Mesothelial cell of epicardium (in vitro differentiated cells): ENCODE results near the gene USP35. TPM values are rescaled to one million over a fixed set of nuclear protein-coding genes. Genes with fewer than 3 reads are reported as not detected.
A peak's percentile ranks its signal among the peaks of the same experiment; 100 is the strongest.

Experiments used
- DNase-seq, 2 experiments: peaks; one replicate each; pipeline ENCODE4 v3.0.0; 2021; ENCODE audit warnings: low spot score in 2 of 2; ENCODE audit not compliant: unreplicated experiment in 2 of 2
- H3K27ac Mint-ChIP-seq: 2 replicates; pipeline ENCODE4 v1.8.0; 2021; ENCODE audit warnings: mixed read lengths
- H3K27me3 Mint-ChIP-seq: 2 replicates; pipeline ENCODE4 v1.8.0; 2021; ENCODE audit warnings: low read depth, mixed read lengths
- H3K36me3 Mint-ChIP-seq: 2 replicates; pipeline ENCODE4 v1.8.0; 2021; ENCODE audit warnings: mixed read lengths
- H3K4me1 Mint-ChIP-seq: 2 replicates; pipeline ENCODE4 v1.8.0; 2021; ENCODE audit warnings: mixed read lengths
- H3K4me3 Mint-ChIP-seq: 2 replicates; pipeline ENCODE4 v1.8.0; 2021; ENCODE audit warnings: mild to moderate bottlenecking, moderate library complexity, mixed read lengths
- H3K9me3 Mint-ChIP-seq: 2 replicates; pipeline ENCODE4 v1.8.0; 2021; ENCODE audit warnings: mixed read lengths
- total RNA-seq: library from RNA; stranded (reverse); gene quantifications from 3 replicates; pipeline ENCODE4 v1.2.1, GENCODE V29; 2021
- TF ChIP-seq, protein P1 (sequence below): fragments of 200-600 bp; sonication (generic); IDR thresholded peaks from one replicate; pipeline ENCODE4 v1.5.0; 2021; ENCODE audit warnings: antibody characterized with exemption; ENCODE audit not compliant: unreplicated experiment

The USP35 gene
- total RNA-seq, 1 donor from 2014 or later: 12.3 TPM

DNA sequence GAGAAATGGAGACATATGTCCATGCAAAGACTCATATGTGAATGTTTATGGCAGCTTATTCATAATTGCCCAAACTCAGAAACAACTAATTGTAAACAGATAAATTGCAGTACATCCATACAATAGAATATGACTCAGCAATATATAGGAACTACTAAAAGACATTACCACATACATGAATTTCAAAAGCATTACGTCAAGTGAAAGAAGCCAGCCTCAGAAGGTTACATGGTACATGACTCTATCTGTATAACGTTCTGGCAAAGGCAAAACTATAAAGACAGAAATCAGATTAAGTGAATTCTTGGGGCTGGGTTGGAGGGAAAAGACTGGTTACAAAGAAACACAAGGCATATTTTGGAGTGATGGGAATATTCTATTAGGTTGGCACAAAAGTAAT is 7.5 kb upstream of the USP35 start:
- no peak for DNase-seq

DNA sequence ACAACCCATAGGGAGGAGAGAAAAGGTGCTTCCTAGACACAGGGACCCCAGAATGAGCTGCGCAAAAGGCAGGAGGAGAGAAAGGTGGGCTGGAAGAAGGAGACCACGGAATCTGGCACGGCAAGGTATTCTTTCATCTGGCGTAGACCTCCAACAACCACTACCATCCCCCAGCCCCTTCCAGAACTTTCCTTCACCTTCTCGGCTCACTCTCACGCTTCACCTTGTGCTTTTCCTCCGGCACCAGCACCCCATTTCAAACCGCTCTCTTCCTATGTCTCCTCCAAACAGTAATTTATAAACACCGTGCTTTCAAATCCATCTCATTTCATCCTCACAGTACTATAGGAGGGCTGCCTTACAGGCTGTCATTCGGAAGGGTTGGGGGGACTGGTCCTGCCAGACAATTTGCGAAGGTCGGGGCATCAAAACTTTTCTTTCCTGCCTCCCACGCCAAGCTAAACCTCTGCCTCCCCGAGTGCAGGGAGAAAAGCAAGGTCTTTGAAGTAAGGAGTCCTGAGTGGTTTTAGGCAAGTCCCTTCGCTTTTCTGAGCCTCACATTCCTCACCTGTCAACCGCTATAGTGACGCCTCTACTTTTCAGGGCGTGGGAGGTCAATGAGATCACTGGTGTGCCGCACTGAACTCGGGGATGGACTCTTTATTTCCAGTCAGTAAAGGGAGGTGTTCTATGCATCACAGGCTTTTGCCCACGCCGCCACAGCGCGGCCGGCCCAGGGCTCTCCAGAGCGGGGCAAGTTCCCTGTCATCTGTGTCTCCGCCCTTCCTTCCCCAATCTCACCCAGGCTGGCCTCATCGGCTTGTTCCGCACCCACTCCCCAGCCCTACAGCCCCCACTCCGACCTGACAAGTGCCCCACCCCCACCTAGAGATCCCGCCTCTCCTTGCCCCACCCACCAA is 1.1 kb upstream of the USP35 start:
- H3K27ac Mint-ChIP-seq: peak overlapping the region; percentile 74
- peaks cover 1% of the 10 kb centered on the region for H3K36me3 Mint-ChIP-seq
- peak in 1 of 2 experiments; percentile 57 for DNase-seq
- H3K4me1 Mint-ChIP-seq: peaks cover 27% of the 10 kb centered on the region
- no peaks in the 10 kb centered on the region for H3K9me3 Mint-ChIP-seq
- no peaks in the 10 kb centered on the region for H3K27me3 Mint-ChIP-seq
- peak overlapping the region; percentile 95 for H3K4me3 Mint-ChIP-seq
- TF ChIP-seq, protein P1, sequence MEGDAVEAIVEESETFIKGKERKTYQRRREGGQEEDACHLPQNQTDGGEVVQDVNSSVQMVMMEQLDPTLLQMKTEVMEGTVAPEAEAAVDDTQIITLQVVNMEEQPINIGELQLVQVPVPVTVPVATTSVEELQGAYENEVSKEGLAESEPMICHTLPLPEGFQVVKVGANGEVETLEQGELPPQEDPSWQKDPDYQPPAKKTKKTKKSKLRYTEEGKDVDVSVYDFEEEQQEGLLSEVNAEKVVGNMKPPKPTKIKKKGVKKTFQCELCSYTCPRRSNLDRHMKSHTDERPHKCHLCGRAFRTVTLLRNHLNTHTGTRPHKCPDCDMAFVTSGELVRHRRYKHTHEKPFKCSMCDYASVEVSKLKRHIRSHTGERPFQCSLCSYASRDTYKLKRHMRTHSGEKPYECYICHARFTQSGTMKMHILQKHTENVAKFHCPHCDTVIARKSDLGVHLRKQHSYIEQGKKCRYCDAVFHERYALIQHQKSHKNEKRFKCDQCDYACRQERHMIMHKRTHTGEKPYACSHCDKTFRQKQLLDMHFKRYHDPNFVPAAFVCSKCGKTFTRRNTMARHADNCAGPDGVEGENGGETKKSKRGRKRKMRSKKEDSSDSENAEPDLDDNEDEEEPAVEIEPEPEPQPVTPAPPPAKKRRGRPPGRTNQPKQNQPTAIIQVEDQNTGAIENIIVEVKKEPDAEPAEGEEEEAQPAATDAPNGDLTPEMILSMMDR: no peak

More for the DNA sequence above, 7.5 kb upstream of the USP35 start:
- Mint-ChIP-seq H3K27me3 (no peaks in the 10 kb centered on the region), H3K27ac (no peak overlapping the region), H3K4me3 (no peak overlapping the region), H3K36me3 (peaks cover 4% of the 10 kb centered on the region), H3K9me3 (peaks cover 2% of the 10 kb centered on the region), H3K4me1 (no peaks in the 10 kb centered on the region)
- TF ChIP-seq, protein P1: no peak

DNA sequence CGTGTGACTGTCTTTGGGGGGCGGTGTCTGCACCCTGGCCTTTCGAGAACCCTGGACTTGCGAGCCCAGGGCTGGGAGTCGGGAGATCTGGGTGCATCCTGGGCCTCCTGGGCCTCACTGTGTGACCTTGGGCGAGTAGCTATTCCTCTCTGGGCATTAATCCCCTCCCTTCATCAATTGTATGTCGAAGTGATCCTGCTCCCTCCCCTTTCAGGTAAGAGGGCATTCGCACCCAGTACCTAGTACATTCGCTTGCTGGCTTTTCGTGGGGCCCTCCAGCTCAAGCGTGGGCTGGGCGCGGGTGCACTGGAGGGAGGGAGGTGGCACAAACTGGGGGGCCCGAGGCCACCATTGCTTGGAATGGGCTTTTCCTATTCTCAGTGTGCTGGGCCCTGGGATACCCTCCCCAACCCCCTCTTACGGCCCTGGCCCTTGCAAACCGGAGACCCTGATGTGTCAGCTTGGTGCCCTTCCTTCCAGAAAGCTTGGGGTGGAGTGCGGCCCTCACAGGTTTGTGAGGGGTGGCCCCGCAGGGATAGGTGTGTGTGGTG is 530 bp downstream of the USP35 start:
- Mint-ChIP-seq H3K4me3 (peak overlapping the region; percentile 95), H3K4me1 (peaks cover 27% of the 10 kb centered on the region), H3K27me3 (no peaks in the 10 kb centered on the region), H3K36me3 (no peaks in the 10 kb centered on the region), H3K9me3 (no peaks in the 10 kb centered on the region), H3K27ac (peak overlapping the region; percentile 43)
- TF ChIP-seq, protein P1: no peak
- DNase-seq: no peak

DNA sequence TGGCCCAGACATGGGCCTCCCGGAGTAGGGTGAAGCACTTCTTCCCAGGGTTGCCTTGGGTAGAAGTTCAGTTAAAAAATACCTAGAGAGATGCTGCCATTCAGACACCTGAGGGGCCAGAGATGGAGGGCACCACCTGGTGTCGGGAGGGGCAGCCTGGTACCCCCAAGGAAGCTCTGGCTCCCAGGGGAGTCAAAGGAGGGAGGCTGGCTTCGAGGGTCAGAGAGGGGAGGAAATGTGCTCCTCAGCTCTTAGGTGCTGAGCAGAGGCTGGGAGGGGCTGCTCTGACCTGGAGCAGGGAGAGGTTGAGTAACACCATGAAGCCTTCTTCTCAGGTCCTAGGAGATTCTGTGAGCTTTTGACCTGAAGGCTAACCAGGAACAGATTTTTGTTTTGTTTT is 1.1 kb downstream of the USP35 start:
- Mint-ChIP-seq H3K27me3 (no peaks in the 10 kb centered on the region), H3K36me3 (no peaks in the 10 kb centered on the region), H3K4me3 (peak overlapping the region; percentile 95), H3K27ac (peak overlapping the region; percentile 43), H3K4me1 (peaks cover 32% of the 10 kb centered on the region), H3K9me3 (no peaks in the 10 kb centered on the region)
- no peak for DNase-seq
- TF ChIP-seq, protein P1: no peak

DNA sequence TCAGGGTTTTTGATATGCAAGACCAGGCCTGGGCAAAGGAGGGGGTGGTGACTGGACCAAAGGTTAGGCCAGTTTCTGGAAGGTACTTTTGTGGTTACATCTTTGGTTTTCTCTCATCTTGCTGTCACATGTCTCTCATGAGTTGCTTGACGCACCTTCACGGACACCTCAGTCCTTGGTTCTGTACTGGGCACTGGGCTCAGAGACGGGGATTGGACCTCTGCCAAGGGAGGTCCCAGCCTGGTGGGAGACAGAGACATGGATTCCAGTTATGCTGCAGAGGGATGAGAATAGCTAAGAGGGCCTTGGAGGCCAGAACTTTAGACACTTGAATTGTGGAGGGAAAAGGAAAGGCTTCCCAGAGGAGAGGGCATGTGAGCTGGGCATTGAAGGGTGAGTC is 1.7 kb downstream of the USP35 start:
- TF ChIP-seq, protein P1: no peak
- peak overlapping the region; percentile 95 for H3K4me3 Mint-ChIP-seq
- no peak overlapping the region for H3K27ac Mint-ChIP-seq
- H3K9me3 Mint-ChIP-seq: no peaks in the 10 kb centered on the region
- peaks cover 37% of the 10 kb centered on the region for H3K4me1 Mint-ChIP-seq
- no peaks in the 10 kb centered on the region for H3K36me3 Mint-ChIP-seq
- no peak for DNase-seq
- H3K27me3 Mint-ChIP-seq: no peaks in the 10 kb centered on the region
